Smooth muscle cell (in vitro differentiated cells): ENCODE data around the gene ARHGAP27. TPM values are rescaled to one million over a fixed set of nuclear protein-coding genes. Genes with fewer than 3 reads are reported as not detected.
A peak's percentile ranks its signal among the peaks of the same experiment; 100 is the strongest.

Source experiments
- DNase-seq: peaks from one replicate; lab custom pipeline; 2025; ENCODE audit not compliant: unreplicated experiment; lab: John Stamatoyannopoulos, UW
- H2AFZ ChIP-seq: fragments of 200-600 bp; sonication (generic); 2 replicates; pipeline ENCODE4 v1.6.0; 2016; ENCODE audit warnings: antibody characterized with exemption, low read depth, mild to moderate bottlenecking
- H3F3A ChIP-seq: fragments of 200-600 bp; sonication (generic); 2 replicates; pipeline ENCODE4 v1.6.0; 2017; ENCODE audit warnings: antibody characterized with exemption, low read depth
- H3K27ac ChIP-seq: fragments of 200-600 bp; sonication (generic); 2 replicates; pipeline ENCODE4 v1.5.1; 2016; ENCODE audit warnings: low read depth, mild to moderate bottlenecking
- H3K27me3 ChIP-seq: fragments of 200-600 bp; sonication (generic); 2 replicates; pipeline ENCODE4 v1.6.1; 2016; ENCODE audit warnings: low read depth, mild to moderate bottlenecking
- H3K36me3 ChIP-seq: fragments of 200-600 bp; sonication (generic); 2 replicates; pipeline ENCODE4 v1.5.1; 2016; ENCODE audit warnings: low read depth
- H3K4me1 ChIP-seq: fragments of 200-600 bp; sonication (generic); 2 replicates; pipeline ENCODE4 v1.5.1; 2016; ENCODE audit warnings: low read depth
- H3K4me2 ChIP-seq: fragments of 200-600 bp; sonication (generic); 2 replicates; pipeline ENCODE4 v1.6.0; 2016; ENCODE audit warnings: mild to moderate bottlenecking
- H3K4me3 ChIP-seq: fragments of 200-600 bp; sonication (generic); 2 replicates; pipeline ENCODE4 v1.5.1; 2016; ENCODE audit warnings: mild to moderate bottlenecking
- H3K79me2 ChIP-seq: fragments of 200-600 bp; sonication (generic); 2 replicates; pipeline ENCODE4 v1.6.0; 2016; ENCODE audit warnings: low read depth, mild to moderate bottlenecking
- H3K9ac ChIP-seq: fragments of 200-600 bp; sonication (generic); 2 replicates; pipeline ENCODE4 v1.6.0; 2016; ENCODE audit warnings: low read depth
- H3K9me3 ChIP-seq: fragments of 200-600 bp; sonication (generic); replicated peaks from 2 replicates; pipeline ENCODE4 v1.5.1; 2016; ENCODE audit warnings: low read depth
- H4K20me1 ChIP-seq: fragments of 200-600 bp; sonication (generic); 2 replicates; pipeline ENCODE4 v1.6.0; 2016; ENCODE audit warnings: low read depth
- CTCF ChIP-seq: fragments of 200-600 bp; sonication (generic); IDR thresholded peaks from 2 replicates; pipeline ENCODE4 v1.5.1; 2017; ENCODE audit warnings: borderline replicate concordance, mild to moderate bottlenecking, antibody characterized with exemption; ENCODE audit not compliant: insufficient read depth, poor library complexity, severe bottlenecking
- WGBS: methylation state at CpG from one replicate; pipeline ENCODE4 v1.1.7; 2016; ENCODE audit warnings: low lambda C conversion rate; 5-methylcytosine and 5-hydroxymethylcytosine counted together
- polyA plus RNA-seq: library from polyadenylated mRNA; unstranded; fragments of >200 nt; fragmentation: Nextera tagmentation; extraction: Ambion mirVana; gene quantifications from 2 replicates; pipeline ENCODE4 v1.2.1, GENCODE V29; 2016
- total RNA-seq: library from RNA; depleted of rRNA; stranded (reverse); fragments of >200 nt; gene quantifications from 2 replicates; pipeline ENCODE4 v1.2.3, GENCODE V29; 2014

The ARHGAP27 gene
- total and polyA plus RNA-seq, 2 experiments from 2014 or later = 3.6 to 3.7 TPM

DNA sequence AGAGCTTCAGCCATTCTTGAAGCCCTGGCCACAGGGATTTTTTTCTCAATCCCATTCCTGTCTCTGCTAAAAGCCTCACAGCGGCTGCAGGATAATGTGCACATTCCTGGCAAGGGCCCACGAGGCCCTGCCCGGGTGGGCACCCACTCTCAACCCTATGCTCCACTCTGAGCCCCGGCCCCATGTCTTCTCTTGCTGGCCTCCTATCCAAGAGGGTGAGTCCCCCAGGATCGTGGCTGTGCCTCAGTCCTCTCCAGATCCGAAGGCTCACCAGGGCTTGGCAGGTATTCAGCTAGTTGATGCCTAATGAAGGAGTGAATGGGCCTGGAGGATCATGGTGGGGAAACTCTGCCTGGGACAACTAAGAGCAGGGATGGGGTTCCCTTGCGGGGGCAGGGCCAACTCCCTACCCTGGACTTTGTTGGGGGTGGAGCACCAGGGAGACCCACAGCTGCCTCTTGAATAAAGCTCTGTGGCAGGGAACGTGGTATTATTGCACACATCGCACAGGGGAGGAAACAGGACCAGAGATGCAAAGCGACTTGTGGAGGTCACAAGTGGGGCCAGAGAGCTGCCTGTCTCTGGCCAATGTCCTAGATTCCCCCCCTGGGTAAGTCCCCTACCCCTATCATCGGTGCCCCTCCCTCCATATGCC is 5.4 kb downstream of the ARHGAP27 start:
- peaks cover 16% of the 10 kb centered on the region for H4K20me1 ChIP-seq
- no peak for TF ChIP-seq CTCF
- H3K4me2 ChIP-seq = no peak overlapping the region
- no peaks in the 10 kb centered on the region for H3F3A ChIP-seq
- 83% methylated on average over 11 of the region's 11 CpGs for WGBS
- no peak overlapping the region for H3K4me3 ChIP-seq
- no peak overlapping the region for H3K27ac ChIP-seq
- no peak overlapping the region for H2AFZ ChIP-seq
- H3K79me2 ChIP-seq = no peaks in the 10 kb centered on the region
- H3K9ac ChIP-seq = no peak overlapping the region
- no peak for DNase-seq
- peaks cover 22% of the 10 kb centered on the region for H3K4me1 ChIP-seq
- no peaks in the 10 kb centered on the region for H3K36me3 ChIP-seq
- peaks cover 42% of the 10 kb centered on the region for H3K27me3 ChIP-seq
- H3K9me3 ChIP-seq = no peaks in the 10 kb centered on the region

DNA sequence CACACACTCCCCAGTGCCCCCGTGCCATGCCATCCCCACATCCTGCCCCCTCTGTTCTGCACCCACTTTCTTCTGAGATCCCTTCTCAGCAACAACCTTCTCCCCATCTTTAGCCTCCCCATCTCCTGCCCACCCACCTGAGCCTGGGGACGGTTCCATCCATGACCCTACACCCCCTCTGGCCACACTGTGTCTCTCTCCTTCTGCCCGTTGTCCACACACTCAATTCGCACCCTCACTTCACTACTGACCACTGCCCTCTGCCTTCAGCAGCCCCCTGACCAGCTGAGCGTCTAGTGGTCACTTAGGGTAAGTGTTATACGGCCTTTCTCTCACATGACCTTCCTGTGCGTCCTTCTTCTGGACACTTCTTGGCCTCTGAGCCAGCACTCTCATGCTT is 6.1 kb downstream of the ARHGAP27 start:
- no peak overlapping the region for H2AFZ ChIP-seq
- no peak overlapping the region for H3K9ac ChIP-seq
- no peak overlapping the region for H3K4me3 ChIP-seq
- no peak for DNase-seq
- 80% methylated on average over 7 of the region's 7 CpGs for WGBS
- no peak overlapping the region for H3K27ac ChIP-seq
- peaks cover 16% of the 10 kb centered on the region for H4K20me1 ChIP-seq
- no peaks in the 10 kb centered on the region for H3K9me3 ChIP-seq
- no peaks in the 10 kb centered on the region for H3F3A ChIP-seq
- no peaks in the 10 kb centered on the region for H3K79me2 ChIP-seq
- peaks cover 20% of the 10 kb centered on the region for H3K4me1 ChIP-seq
- TF ChIP-seq CTCF = no peak
- no peaks in the 10 kb centered on the region for H3K36me3 ChIP-seq
- no peak overlapping the region for H3K4me2 ChIP-seq
- peaks cover 35% of the 10 kb centered on the region for H3K27me3 ChIP-seq

DNA sequence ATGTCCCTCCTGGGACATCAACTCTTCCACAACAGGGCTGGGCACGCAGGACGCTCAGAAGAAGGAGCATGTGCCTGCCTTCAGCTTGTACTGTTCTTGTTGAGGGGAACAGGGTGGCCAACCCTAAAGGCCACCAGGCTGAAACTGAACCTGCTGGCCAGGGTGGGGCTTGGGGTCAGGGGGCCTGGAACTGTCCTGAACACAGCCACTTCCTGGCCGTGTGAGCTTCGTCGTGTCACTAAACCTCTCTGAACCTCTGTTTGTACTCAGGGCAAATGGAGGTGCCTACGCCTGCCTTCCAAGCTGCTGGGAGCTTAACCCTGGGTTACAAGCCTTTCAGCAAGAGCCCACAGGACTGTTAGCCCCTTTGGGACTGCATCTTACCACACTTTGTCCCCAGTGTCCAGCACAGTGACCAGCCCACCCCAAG is 6.7 kb downstream of the ARHGAP27 start:
- Histone ChIP-seq H3K9ac (no peak overlapping the region), H2AFZ (no peak overlapping the region), H3K36me3 (no peaks in the 10 kb centered on the region), H3K4me1 (peaks cover 14% of the 10 kb centered on the region), H3K9me3 (no peaks in the 10 kb centered on the region), H3K4me3 (no peak overlapping the region), H3K27me3 (peaks cover 29% of the 10 kb centered on the region), H3K27ac (no peak overlapping the region), H3K79me2 (no peaks in the 10 kb centered on the region), H3K4me2 (no peak overlapping the region), H4K20me1 (peaks cover 16% of the 10 kb centered on the region), H3F3A (no peaks in the 10 kb centered on the region)
- peak; percentile 45 for TF ChIP-seq CTCF
- 48% methylated on average over 6 of the region's 6 CpGs for WGBS
- DNase-seq = no peak
